AG04449 (cell line): ENCODE data around the gene LRWD1.

ENCODE experiments used
- CTCF ChIA-PET: fragments of 350-600 bp; formaldehyde crosslinking; extraction: SDS; loops from one replicate; lab custom pipeline; 2021; ENCODE audit warnings: antibody characterized with exemption; lab: Yijun Ruan, JAX
- POLR2A ChIA-PET: fragments of 400-600, 350-600 bp; formaldehyde crosslinking; extraction: SDS; loops from one replicate; lab custom pipeline; 2020; ENCODE audit warnings: antibody characterized with exemption, inconsistent platforms; lab: Yijun Ruan, JAX
- DNase-seq: peaks from one replicate; pipeline ENCODE4 v3.0.0-alpha.2; 2010; ENCODE audit warnings: low read depth, low spot score
- H3K4me3 ChIP-seq: 2 replicates; pipeline ENCODE4 v1.5.1; 2011; ENCODE audit warnings: low read depth, mild to moderate bottlenecking, control low read depth, low read length
- CTCF ChIP-seq: IDR thresholded peaks from one replicate; pipeline ENCODE4 v1.5.1; 2011; ENCODE audit warnings: mild to moderate bottlenecking, moderate library complexity, low read length, control low read depth, inconsistent platforms; ENCODE audit not compliant: insufficient read depth; ENCODE audit errors: missing control alignments

The LRWD1 gene

GRCh38 chr7:102424129-102424551 lies 40.6 kb upstream of the LRWD1 start:
- CTCF ChIA-PET: interaction anchor here (1.0 to 2.2 kb wide), 3 partner anchors 8 to 32 kb away, joined by 3 to 6 read pairs (median 4); no protein-coding TSS in a partner anchor
- H3K4me3 ChIP-seq: no peak overlapping the region
- no peak for DNase-seq
- TF ChIP-seq CTCF: no peak
- POLR2A ChIA-PET: no interaction called here

GRCh38 chr7:102424787-102425218 lies 40.0 kb upstream of the LRWD1 start:
- CTCF ChIA-PET: interaction anchor here (1.1 to 2.2 kb wide), 3 partner anchors 12 to 33 kb away, joined by 4 to 6 read pairs (median 4); no protein-coding TSS in a partner anchor
- no peak for DNase-seq
- TF ChIP-seq CTCF: no peak

GRCh38 chr7:102425639-102426267 lies 39.0 kb upstream of the LRWD1 start:
- TF ChIP-seq CTCF: no peak
- DNase-seq: no peak
- ChIA-PET CTCF (interaction anchor here (0.7 to 2.2 kb wide), 3 partner anchors 11 to 20 kb away, joined by 3 to 6 read pairs (median 4); no protein-coding TSS in a partner anchor), POLR2A (no interaction called here)
- H3K4me3 ChIP-seq: no peak overlapping the region

More at GRCh38 chr7:102424787-102425218, 40.0 kb upstream of the LRWD1 start:
- POLR2A ChIA-PET: no interaction called here
- no peak overlapping the region for H3K4me3 ChIP-seq

- ChIA-PET CTCF (interaction anchor here (0.7 to 2.2 kb wide), 3 partner anchors 12 to 21 kb away, joined by 3 to 6 read pairs (median 4); no protein-coding TSS in a partner anchor), POLR2A (no interaction called here)
- DNase-seq: no peak
- H3K4me3 ChIP-seq: no peak overlapping the region
- TF ChIP-seq CTCF: no peak
These were observed 38.3 kb upstream of the LRWD1 start for GRCh38 chr7:102426268-102427018.

GRCh38 chr7:102427019-102427405 lies 37.8 kb upstream of the LRWD1 start:
- DNase-seq: no peak
- ChIA-PET CTCF (no interaction called here), POLR2A (no interaction called here)
- H3K4me3 ChIP-seq: no peak overlapping the region
- no peak for TF ChIP-seq CTCF
